Measurements from ENCODE around the gene DKKL1. TPM values are rescaled to one million over a fixed set of nuclear protein-coding genes. Genes with fewer than 3 reads are reported as not detected.
"Not testable (repeated sequence)": the region's sequence is repeated elsewhere in the genome, so short reads cannot be mapped to it uniquely, and the experiment has no call there.

Gene DKKL1
- total RNA-seq, 1 donor, result not detected

DNA sequence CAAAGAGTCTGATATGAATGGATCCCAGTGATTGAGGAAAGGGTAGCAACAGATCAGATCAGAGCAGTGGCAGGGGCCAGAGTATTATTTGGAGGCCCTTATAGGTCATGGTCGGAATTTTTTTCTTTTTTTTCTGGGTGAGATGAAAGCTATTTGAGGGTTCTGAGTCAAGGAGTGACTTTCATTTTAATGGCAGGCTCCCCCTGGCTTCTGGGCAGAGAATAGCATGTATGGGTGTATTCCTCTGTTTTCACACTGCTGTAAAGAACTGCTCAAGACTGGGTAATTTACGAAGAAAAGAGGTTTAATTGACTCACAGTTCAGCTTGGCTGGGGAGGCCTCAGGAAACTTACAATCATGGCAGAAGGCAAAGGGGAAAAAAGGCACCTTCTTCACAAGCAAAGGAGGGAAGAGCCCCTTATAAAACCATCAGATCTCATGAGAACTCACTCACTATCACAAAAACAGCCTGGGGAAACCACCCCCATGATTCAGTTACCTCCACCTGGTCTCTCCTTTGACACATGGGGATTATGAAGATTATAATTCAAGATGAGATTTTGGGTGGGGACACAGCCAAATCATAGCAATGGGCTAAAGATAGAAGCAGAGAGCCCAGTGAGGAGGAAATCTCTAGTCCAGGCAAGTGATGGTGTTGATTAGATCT lies 35.7 kb upstream of the DKKL1 start:
- DNase-seq (ENCODE audit: low read depth), result peak; percentile 29
- TF ChIP-seq, protein P1, sequence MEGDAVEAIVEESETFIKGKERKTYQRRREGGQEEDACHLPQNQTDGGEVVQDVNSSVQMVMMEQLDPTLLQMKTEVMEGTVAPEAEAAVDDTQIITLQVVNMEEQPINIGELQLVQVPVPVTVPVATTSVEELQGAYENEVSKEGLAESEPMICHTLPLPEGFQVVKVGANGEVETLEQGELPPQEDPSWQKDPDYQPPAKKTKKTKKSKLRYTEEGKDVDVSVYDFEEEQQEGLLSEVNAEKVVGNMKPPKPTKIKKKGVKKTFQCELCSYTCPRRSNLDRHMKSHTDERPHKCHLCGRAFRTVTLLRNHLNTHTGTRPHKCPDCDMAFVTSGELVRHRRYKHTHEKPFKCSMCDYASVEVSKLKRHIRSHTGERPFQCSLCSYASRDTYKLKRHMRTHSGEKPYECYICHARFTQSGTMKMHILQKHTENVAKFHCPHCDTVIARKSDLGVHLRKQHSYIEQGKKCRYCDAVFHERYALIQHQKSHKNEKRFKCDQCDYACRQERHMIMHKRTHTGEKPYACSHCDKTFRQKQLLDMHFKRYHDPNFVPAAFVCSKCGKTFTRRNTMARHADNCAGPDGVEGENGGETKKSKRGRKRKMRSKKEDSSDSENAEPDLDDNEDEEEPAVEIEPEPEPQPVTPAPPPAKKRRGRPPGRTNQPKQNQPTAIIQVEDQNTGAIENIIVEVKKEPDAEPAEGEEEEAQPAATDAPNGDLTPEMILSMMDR (IDR thresholded peaks at IDR 0.05; ENCODE audit: insufficient read depth, low read depth, low read length), result peak; percentile 71

GRCh38 chr19:49328741-49329140 lies 34.9 kb upstream of the DKKL1 start:
- no peak overlapping the region for H3K4me3 ChIP-seq (ENCODE audit: low read depth, low read length)
- DNase-seq (ENCODE audit: low read depth), result no peak
- TF ChIP-seq, protein P1 (IDR thresholded peaks at IDR 0.05; ENCODE audit: insufficient read depth, low read depth, low read length), result no peak

More for the DNA sequence above, 35.7 kb upstream of the DKKL1 start:
- no peak overlapping the region for H3K4me3 ChIP-seq (ENCODE audit: low read depth, low read length)

- DNase-seq (ENCODE audit: low read depth); H3K4me3 ChIP-seq (ENCODE audit: low read depth, low read length): not testable (repeated sequence)
Measured at GRCh38 chr19:49331187-49331586, 32.5 kb upstream of the DKKL1 start.

- TF ChIP-seq, protein P1 (IDR thresholded peaks at IDR 0.05; ENCODE audit: insufficient read depth, low read depth, low read length), result no peak
- peak; percentile 41 for DNase-seq (ENCODE audit: low read depth)
- H3K4me3 ChIP-seq (ENCODE audit: low read depth, low read length), result no peak overlapping the region
Measured at GRCh38 chr19:49331616-49332055, 32.0 kb upstream of the DKKL1 start.

DNA sequence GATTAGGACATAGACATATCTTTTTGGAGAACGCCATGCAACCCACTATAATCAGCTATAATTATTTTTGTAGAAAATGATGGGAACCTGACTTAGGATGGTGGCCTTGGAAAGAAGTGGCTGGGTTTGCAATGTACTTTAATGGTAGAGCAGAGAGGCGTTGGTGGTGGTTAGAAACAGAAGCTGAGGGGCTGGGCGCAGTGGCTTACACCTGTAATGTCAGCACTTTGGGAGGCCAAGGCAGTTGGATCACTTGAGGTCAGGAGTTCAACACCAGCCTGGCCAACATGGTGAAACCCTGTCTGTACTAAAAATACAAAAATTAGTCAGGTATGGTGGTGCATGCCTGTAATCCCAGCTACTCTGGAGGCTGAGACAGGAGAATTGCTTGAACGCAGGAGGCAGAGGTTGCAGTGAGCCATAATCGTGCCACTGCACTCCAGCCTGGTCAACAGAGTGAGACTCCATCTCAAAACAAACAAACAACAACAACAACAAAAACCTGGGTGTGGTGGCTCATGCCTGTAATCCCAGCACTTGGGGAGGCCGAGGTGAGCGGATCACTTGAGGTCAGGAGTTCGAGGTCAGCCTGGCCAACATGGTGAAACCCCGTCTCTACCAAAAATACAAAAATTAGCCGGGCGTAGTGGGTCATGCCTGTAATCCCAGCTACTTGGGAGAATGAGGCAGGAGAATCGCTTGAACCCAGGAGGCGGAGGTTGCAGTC lies 30.8 kb upstream of the DKKL1 start:
- DNase-seq (ENCODE audit: low read depth); H3K4me3 ChIP-seq (ENCODE audit: low read depth, low read length): not testable (repeated sequence)

DNA sequence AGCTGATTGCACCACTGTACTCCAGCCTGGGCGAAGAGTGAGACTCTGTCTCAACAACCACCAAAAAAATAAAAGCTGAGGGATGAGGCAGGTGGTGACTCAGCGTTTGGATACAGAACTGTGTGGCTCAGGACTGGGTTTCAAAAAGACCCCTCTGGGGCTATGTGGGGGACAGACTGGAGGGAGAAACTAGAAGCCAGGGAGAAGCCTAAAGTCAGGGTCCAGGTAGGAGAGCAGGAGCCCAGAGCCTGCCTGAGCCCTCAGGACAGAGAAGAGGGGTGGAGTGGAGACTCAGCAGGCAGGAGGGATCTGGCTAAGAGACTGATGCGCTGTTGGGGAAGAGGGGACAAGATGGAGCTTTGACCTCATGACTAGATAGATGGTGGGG lies 30.3 kb upstream of the DKKL1 start:
- DNase-seq (ENCODE audit: low read depth), result peak; percentile 8

GRCh38 chr19:49333811-49334288 lies 29.8 kb upstream of the DKKL1 start:
- DNase-seq (ENCODE audit: low read depth), result no peak
- H3K4me3 ChIP-seq (ENCODE audit: low read depth, low read length), result no peak overlapping the region
- TF ChIP-seq, protein P1 (IDR thresholded peaks at IDR 0.05; ENCODE audit: insufficient read depth, low read depth, low read length), result no peak

More for the DNA sequence above, 30.3 kb upstream of the DKKL1 start:
- no peak overlapping the region for H3K4me3 ChIP-seq (ENCODE audit: low read depth, low read length)
- TF ChIP-seq, protein P1 (IDR thresholded peaks at IDR 0.05; ENCODE audit: insufficient read depth, low read depth, low read length), result no peak

Measured in fibroblast of villous mesenchyme (primary cell).